Tibial nerve (tissue), 4 donors: ENCODE measurements around the gene GNGT2. TPM values are rescaled to one million over a fixed set of nuclear protein-coding genes. Genes with fewer than 3 reads are reported as not detected.
A peak's percentile ranks its signal among the peaks of the same experiment; 100 is the strongest.

ENCODE experiments used
- DNase-seq, 2 donors: peaks; one replicate each; pipeline ENCODE4 v3.0.0-alpha.2; 2019; ENCODE audit warnings: low spot score in 2 of 2
- H3K27ac ChIP-seq, 4 donors: fragments of 200-600 bp; sonication (generic) in 3 of 4; one replicate each; pipeline ENCODE4 v1.5.1; 2017 to 2019; ENCODE audit warnings: mild to moderate bottlenecking in 1 of 4
- H3K27me3 ChIP-seq, 2 donors: fragments of 200-600 bp; sonication (generic) in 1 of 2; one replicate each; pipeline versions ENCODE4 v1.5.1 to v1.6.0; 2017 to 2019
- H3K36me3 ChIP-seq, 3 donors: fragments of 200-600 bp; sonication (generic); one replicate each; pipeline ENCODE4 v1.5.1; 2018 to 2019
- H3K4me1 ChIP-seq, 4 donors: fragments of 200-600 bp; sonication (generic) in 3 of 4; one replicate each; pipeline ENCODE4 v1.5.1; 2017 to 2019
- H3K4me3 ChIP-seq, 4 donors: fragments of 200-600 bp; sonication (generic) in 3 of 4; one replicate each; pipeline ENCODE4 v1.5.1; 2017 to 2019; ENCODE audit warnings: mild to moderate bottlenecking in 1 of 4, moderate library complexity in 1 of 4
- H3K9me3 ChIP-seq, 4 donors: fragments of 200-600 bp; sonication (generic) in 3 of 4; one replicate each; pipeline ENCODE4 v1.5.1; 2017 to 2019
- CTCF ChIP-seq, 5 experiments: fragments of 200-600 bp in 3 of 5; fragments of 450-650 bp in 2 of 5; sonication (generic) in 3 of 5; IDR thresholded peaks; one replicate each; pipeline ENCODE4 v1.5.1; 2016 to 2019; ENCODE audit warnings: antibody characterized with exemption in 5 of 5, mild to moderate bottlenecking in 3 of 5, moderate library complexity in 2 of 5
- EP300 ChIP-seq, 2 donors: sonication (generic); formaldehyde crosslinking; IDR thresholded peaks; one replicate each; pipeline ENCODE4 v1.6.1; 2017; ENCODE audit warnings: antibody characterized with exemption in 2 of 2, mild to moderate bottlenecking in 1 of 2
- POLR2A ChIP-seq, 2 donors: fragments of 450-650 bp; IDR thresholded peaks; one replicate each; pipeline ENCODE4 v1.6.1; 2017; ENCODE audit warnings: antibody characterized with exemption in 2 of 2, mild to moderate bottlenecking in 2 of 2, moderate library complexity in 2 of 2
- WGBS, 2 donors: methylation state at CpG; one replicate each; pipeline ENCODE4 v1.1.5; 2018; 5-methylcytosine and 5-hydroxymethylcytosine counted together
- total RNA-seq, 4 donors: library from RNA; depleted of rRNA; stranded (reverse); fragments of >200 nt; gene quantifications; one replicate each; pipeline ENCODE4 v1.1.0, GENCODE V29; 2016

Gene GNGT2
- 1 to 10 TPM in 1 of 4 donors, not detected in 3; 1.2 TPM for total RNA-seq

- 25 to 27% methylated on average over 22 of the region's 22 CpGs for WGBS, 2 donors
- H3K4me1 ChIP-seq, result peaks cover 0 to 9% (median 3%) of the 10 kb centered on the region in 4 donors
Measured at GRCh38 chr17:49210158-49211029, at the start of gene GNGT2, which contains the start of gene ABI3. TSS of gene GNGT2 (minus strand) at chr17:49210574. CDS start at chr17:49207422, 3,152 bp downstream. TSS of gene ABI3 (plus strand) at chr17:49210707. CDS start at chr17:49210725, 18 bp downstream.

GRCh38 chr17:49259663-49260010, 49.3 kb upstream of the GNGT2 start:
- H3K27me3 ChIP-seq, result no peaks in the 10 kb centered on the region
- WGBS, 2 donors, result 9 to 13% methylated on average over 10 of the region's 10 CpGs
- H3K9me3 ChIP-seq, result no peaks in the 10 kb centered on the region
- peak overlapping the region in 3 of 4 donors; percentile 72 to 88 (median 83) for H3K27ac ChIP-seq
- peaks cover 0 to 15% (median 4%) of the 10 kb centered on the region in 4 donors for H3K4me1 ChIP-seq
- no peak for TF ChIP-seq EP300 (IDR thresholded peaks at IDR 0.05)
- TF ChIP-seq CTCF (IDR thresholded peaks at IDR 0.05), result no peak
- no peak for TF ChIP-seq POLR2A (IDR thresholded peaks at IDR 0.05)
- no peaks in the 10 kb centered on the region for H3K36me3 ChIP-seq
- no peak for DNase-seq
- peak overlapping the region; percentile 50 to 60 (median 54) for H3K4me3 ChIP-seq

More at GRCh38 chr17:49210158-49211029, at the start of gene GNGT2, which contains the start of gene ABI3:
- DNase-seq, result no peak
- Histone ChIP-seq H3K4me3 (peak within 1 kb of the TSS in 3 of 4 donors; percentile 19 to 48 (median 43)), H3K9me3 (no peaks in the 10 kb centered on the region), H3K27me3 (peaks cover 0 to 46% of the 10 kb centered on the region in 2 donors), H3K36me3 (no peaks in the 10 kb centered on the region), H3K27ac (peak within 1 kb of the TSS in 3 of 4 donors; percentile 36 to 76 (median 68))
- TF ChIP-seq CTCF (IDR thresholded peaks at IDR 0.05) (no peak), POLR2A (IDR thresholded peaks at IDR 0.05) (peak in 1 of 2 donors; percentile 26), EP300 (IDR thresholded peaks at IDR 0.05) (no peak)

- H3K27me3 ChIP-seq, result no peaks in the 10 kb centered on the region
- no peak overlapping the region for H3K4me3 ChIP-seq
- no peaks in the 10 kb centered on the region for H3K36me3 ChIP-seq
- peaks cover 0 to 15% (median 4%) of the 10 kb centered on the region in 4 donors for H3K4me1 ChIP-seq
- WGBS, 2 donors, result 88 to 92% methylated on average over 3 of the region's 3 CpGs
- TF ChIP-seq CTCF (IDR thresholded peaks at IDR 0.05), result no peak
- no peak for TF ChIP-seq EP300 (IDR thresholded peaks at IDR 0.05)
- no peak for TF ChIP-seq POLR2A (IDR thresholded peaks at IDR 0.05)
- no peak overlapping the region for H3K27ac ChIP-seq
- DNase-seq, result no peak
- H3K9me3 ChIP-seq, result no peaks in the 10 kb centered on the region
Measured at GRCh38 chr17:49258394-49258793, 48.0 kb upstream of the GNGT2 start.

GRCh38 chr17:49255125-49255524, 44.8 kb upstream of the GNGT2 start:
- H3K27me3 ChIP-seq, result peaks cover 0 to 2% of the 10 kb centered on the region in 2 donors
- H3K4me1 ChIP-seq, result peaks cover 0 to 4% (median 0%) of the 10 kb centered on the region in 4 donors
- H3K27ac ChIP-seq, result no peak overlapping the region
- H3K36me3 ChIP-seq, result no peaks in the 10 kb centered on the region
- TF ChIP-seq EP300 (IDR thresholded peaks at IDR 0.05) (no peak), POLR2A (IDR thresholded peaks at IDR 0.05) (no peak), CTCF (IDR thresholded peaks at IDR 0.05) (no peak)
- DNase-seq, result no peak
- WGBS, 2 donors, result 65 to 78% methylated on average over 5 of the region's 5 CpGs
- H3K9me3 ChIP-seq, result no peaks in the 10 kb centered on the region
- no peak overlapping the region for H3K4me3 ChIP-seq

- Histone ChIP-seq H3K36me3 (no peaks in the 10 kb centered on the region), H3K9me3 (no peaks in the 10 kb centered on the region), H3K4me3 (no peak overlapping the region), H3K4me1 (peaks cover 0 to 6% (median 0%) of the 10 kb centered on the region in 4 donors), H3K27me3 (peaks cover 0 to 12% of the 10 kb centered on the region in 2 donors), H3K27ac (no peak overlapping the region)
- WGBS, 2 donors, result 67% methylated on average over 4 of the region's 4 CpGs
- DNase-seq, result no peak
- TF ChIP-seq EP300 (IDR thresholded peaks at IDR 0.05) (no peak), CTCF (IDR thresholded peaks at IDR 0.05) (no peak), POLR2A (IDR thresholded peaks at IDR 0.05) (no peak)
Measured at GRCh38 chr17:49254066-49254465, 43.7 kb upstream of the GNGT2 start.
